OCI-LY7 (cell line): ENCODE measurements around the gene NHS.

Experiments
- EZH2phosphoT487 ChIP-seq: fragments of 200-600 bp; sonication (generic); IDR thresholded peaks from 2 replicates; pipeline ENCODE4 v1.6.1; 2018; ENCODE audit warnings: low read depth, borderline replicate concordance, mild to moderate bottlenecking, mixed run types, antibody characterized with exemption, low read length, moderate library complexity, mixed read lengths
- TF ChIP-seq, protein P1 (sequence below): fragments of 200-600 bp; sonication (generic); conservative IDR thresholded peaks from 2 replicates; pipeline ENCODE4 v1.5.1; 2014; ENCODE audit warnings: mild to moderate bottlenecking, antibody characterized with exemption, low read length, moderate library complexity, mixed read lengths

DNA sequence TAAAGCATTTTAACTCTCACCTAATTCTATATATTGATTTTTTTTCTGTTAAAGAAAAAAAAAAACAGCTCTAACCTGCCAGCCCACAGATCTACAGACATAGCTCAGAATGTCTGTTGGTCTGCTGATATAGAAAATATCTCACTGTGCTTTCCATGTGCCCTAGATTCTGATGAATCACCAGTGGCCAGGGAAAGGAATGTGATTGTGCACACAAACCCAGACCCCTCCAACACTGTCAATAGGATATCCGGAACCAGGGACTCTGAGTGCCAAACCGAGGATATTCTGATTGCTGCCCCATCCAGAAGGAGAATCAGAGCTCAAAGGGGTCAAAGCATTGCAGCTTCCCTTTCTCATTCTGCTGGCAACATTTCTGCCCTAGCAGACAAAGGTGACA is 350.2 kb downstream of the NHS start:
- TF ChIP-seq, protein P1, sequence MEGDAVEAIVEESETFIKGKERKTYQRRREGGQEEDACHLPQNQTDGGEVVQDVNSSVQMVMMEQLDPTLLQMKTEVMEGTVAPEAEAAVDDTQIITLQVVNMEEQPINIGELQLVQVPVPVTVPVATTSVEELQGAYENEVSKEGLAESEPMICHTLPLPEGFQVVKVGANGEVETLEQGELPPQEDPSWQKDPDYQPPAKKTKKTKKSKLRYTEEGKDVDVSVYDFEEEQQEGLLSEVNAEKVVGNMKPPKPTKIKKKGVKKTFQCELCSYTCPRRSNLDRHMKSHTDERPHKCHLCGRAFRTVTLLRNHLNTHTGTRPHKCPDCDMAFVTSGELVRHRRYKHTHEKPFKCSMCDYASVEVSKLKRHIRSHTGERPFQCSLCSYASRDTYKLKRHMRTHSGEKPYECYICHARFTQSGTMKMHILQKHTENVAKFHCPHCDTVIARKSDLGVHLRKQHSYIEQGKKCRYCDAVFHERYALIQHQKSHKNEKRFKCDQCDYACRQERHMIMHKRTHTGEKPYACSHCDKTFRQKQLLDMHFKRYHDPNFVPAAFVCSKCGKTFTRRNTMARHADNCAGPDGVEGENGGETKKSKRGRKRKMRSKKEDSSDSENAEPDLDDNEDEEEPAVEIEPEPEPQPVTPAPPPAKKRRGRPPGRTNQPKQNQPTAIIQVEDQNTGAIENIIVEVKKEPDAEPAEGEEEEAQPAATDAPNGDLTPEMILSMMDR = no peak
- no peak for TF ChIP-seq EZH2phosphoT487
